ENCODE data around the gene TP53.

DNA sequence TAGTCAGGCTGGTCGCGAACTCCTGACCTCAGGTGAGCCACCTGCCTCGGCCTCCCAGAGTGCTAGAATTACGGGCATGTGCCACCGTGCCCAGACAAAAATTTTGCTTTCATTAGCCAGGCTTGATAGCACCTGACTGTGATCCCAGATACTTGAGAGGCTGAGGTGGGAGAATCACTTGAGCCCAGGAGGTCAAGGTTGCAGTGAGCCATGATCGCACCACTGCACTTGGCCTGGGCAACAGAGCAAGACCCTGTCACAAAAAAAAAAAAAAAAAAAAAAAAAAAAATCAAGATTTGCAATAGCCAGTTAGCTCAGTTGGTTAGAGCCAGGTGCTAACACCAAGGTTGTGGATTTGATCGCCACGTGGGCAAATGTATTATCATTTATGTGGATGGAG, 66.5 kb downstream of the TP53 start:
- TF ChIP-seq CTCF (IDR thresholded peaks at IDR 0.05), result no peak
- no peak for TF ChIP-seq POLR2A (IDR thresholded peaks at IDR 0.05)

All from uterus (tissue), 2 donors.